ENCODE measurements around the gene CTNNA1.
"Not testable (repeated sequence)": the region's sequence is repeated elsewhere in the genome, so short reads cannot be mapped to it uniquely, and the experiment has no call there.

Gene CTNNA1

GRCh38 chr5:138884554-138884953, 131.3 kb downstream of the CTNNA1 start:
- in situ Hi-C loops (cut with MboI; ENCODE audit: low sequenced_read_pairs), result no loop called here

GRCh38 chr5:138889994-138890393, 136.8 kb downstream of the CTNNA1 start:
- in situ Hi-C loops (cut with MboI; ENCODE audit: low sequenced_read_pairs), result no loop called here

- in situ Hi-C loops (cut with MboI; ENCODE audit: low sequenced_read_pairs), result no loop called here
These were observed 137.4 kb downstream of the CTNNA1 start for GRCh38 chr5:138890644-138891043.

- in situ Hi-C loops (cut with MboI; ENCODE audit: low sequenced_read_pairs), result no loop called here
These were observed 142.7 kb downstream of the CTNNA1 start for GRCh38 chr5:138895918-138896317.

GRCh38 chr5:138898299-138898698, 145.1 kb downstream of the CTNNA1 start:
- in situ Hi-C loops (cut with MboI; ENCODE audit: low sequenced_read_pairs), result no loop called here

GRCh38 chr5:138898742-138899141, 145.5 kb downstream of the CTNNA1 start:
- in situ Hi-C loops (cut with MboI; ENCODE audit: low sequenced_read_pairs), result no loop called here

- in situ Hi-C loops (cut with MboI; ENCODE audit: low sequenced_read_pairs), result no loop called here
These were observed 147.2 kb downstream of the CTNNA1 start for GRCh38 chr5:138900281-138900965.

- in situ Hi-C loops (cut with MboI; ENCODE audit: low sequenced_read_pairs), result no loop called here
These were observed 148.5 kb downstream of the CTNNA1 start for GRCh38 chr5:138901716-138902115.

- in situ Hi-C loops (cut with MboI; ENCODE audit: low sequenced_read_pairs), result no loop called here
These were observed 150.0 kb downstream of the CTNNA1 start for GRCh38 chr5:138903130-138903775.

- in situ Hi-C loops (cut with MboI; ENCODE audit: low sequenced_read_pairs), result no loop called here
These were observed 152.3 kb downstream of the CTNNA1 start for GRCh38 chr5:138905541-138905940.

- in situ Hi-C loops (cut with MboI; ENCODE audit: low sequenced_read_pairs), result no loop called here
These were observed 156.5 kb downstream of the CTNNA1 start for GRCh38 chr5:138909734-138910133.

GRCh38 chr5:138910546-138911185, 157.4 kb downstream of the CTNNA1 start:
- in situ Hi-C loops (cut with MboI; ENCODE audit: low sequenced_read_pairs), result no loop called here

GRCh38 chr5:138911441-138911840, 158.2 kb downstream of the CTNNA1 start:
- in situ Hi-C loops (cut with MboI; ENCODE audit: low sequenced_read_pairs), result no loop called here

GRCh38 chr5:138912093-138912492, 158.9 kb downstream of the CTNNA1 start:
- in situ Hi-C loops (cut with MboI; ENCODE audit: low sequenced_read_pairs), result no loop called here

- in situ Hi-C loops (cut with MboI; ENCODE audit: low sequenced_read_pairs), result no loop called here
These were observed 160.5 kb downstream of the CTNNA1 start for GRCh38 chr5:138913773-138914172.

- in situ Hi-C loops (cut with MboI; ENCODE audit: low sequenced_read_pairs), result no loop called here
These were observed 161.1 kb downstream of the CTNNA1 start for GRCh38 chr5:138914338-138914737.

GRCh38 chr5:138918686-138919085, 165.5 kb downstream of the CTNNA1 start:
- in situ Hi-C loops (cut with MboI; ENCODE audit: low sequenced_read_pairs), result no loop called here

GRCh38 chr5:138920181-138920580, 167.0 kb downstream of the CTNNA1 start:
- in situ Hi-C loops (cut with MboI; ENCODE audit: low sequenced_read_pairs), result no loop called here

GRCh38 chr5:138921362-138921761, 168.1 kb downstream of the CTNNA1 start:
- in situ Hi-C loops (cut with MboI; ENCODE audit: low sequenced_read_pairs), result not testable (repeated sequence)

GRCh38 chr5:138922494-138922893, 169.3 kb downstream of the CTNNA1 start:
- in situ Hi-C loops (cut with MboI; ENCODE audit: low sequenced_read_pairs), result no loop called here

- in situ Hi-C loops (cut with MboI; ENCODE audit: low sequenced_read_pairs), result no loop called here
These were observed 171.9 kb downstream of the CTNNA1 start for GRCh38 chr5:138925090-138925635.

- in situ Hi-C loops (cut with MboI; ENCODE audit: low sequenced_read_pairs), result no loop called here
These were observed 173.0 kb downstream of the CTNNA1 start for GRCh38 chr5:138926257-138926656.

Measured in HL-60/S4 treated with retinoic acid at 250 ng/mL for 4 days and 3 days (cell line).